Activated naive CD8-positive, alpha-beta T cell treated with anti-CD3 and anti-CD28 coated beads, Interleukin-2, amount 50 U/mL, for 24 hours (primary cell): Measurements from ENCODE around the gene OMP.

Source experiments
- ATAC-seq: fragments of 150-1000 bp; cut with Tn5 transposase; one replicate; pipeline ENCODE4 v1.10.0; 2021
- DNase-seq: peaks from one replicate; pipeline ENCODE4 v3.0.0; 2021
- H3K27ac Mint-ChIP-seq: one replicate; pipeline ENCODE4 v1.8.0; 2021; ENCODE audit warnings: mild to moderate bottlenecking, mixed read lengths
- H3K27me3 Mint-ChIP-seq: one replicate; pipeline ENCODE4 v1.8.0; 2021; ENCODE audit warnings: mixed read lengths
- H3K36me3 Mint-ChIP-seq: one replicate; pipeline ENCODE4 v1.8.0; 2021; ENCODE audit warnings: low read depth, mixed read lengths
- H3K4me1 Mint-ChIP-seq: one replicate; pipeline ENCODE4 v1.8.0; 2021; ENCODE audit warnings: mixed read lengths
- H3K4me3 Mint-ChIP-seq: one replicate; pipeline ENCODE4 v1.8.0; 2021; ENCODE audit warnings: mild to moderate bottlenecking, moderate library complexity, mixed read lengths
- H3K9me3 Mint-ChIP-seq: one replicate; pipeline ENCODE4 v1.8.0; 2021; ENCODE audit warnings: mixed read lengths

Gene OMP

DNA sequence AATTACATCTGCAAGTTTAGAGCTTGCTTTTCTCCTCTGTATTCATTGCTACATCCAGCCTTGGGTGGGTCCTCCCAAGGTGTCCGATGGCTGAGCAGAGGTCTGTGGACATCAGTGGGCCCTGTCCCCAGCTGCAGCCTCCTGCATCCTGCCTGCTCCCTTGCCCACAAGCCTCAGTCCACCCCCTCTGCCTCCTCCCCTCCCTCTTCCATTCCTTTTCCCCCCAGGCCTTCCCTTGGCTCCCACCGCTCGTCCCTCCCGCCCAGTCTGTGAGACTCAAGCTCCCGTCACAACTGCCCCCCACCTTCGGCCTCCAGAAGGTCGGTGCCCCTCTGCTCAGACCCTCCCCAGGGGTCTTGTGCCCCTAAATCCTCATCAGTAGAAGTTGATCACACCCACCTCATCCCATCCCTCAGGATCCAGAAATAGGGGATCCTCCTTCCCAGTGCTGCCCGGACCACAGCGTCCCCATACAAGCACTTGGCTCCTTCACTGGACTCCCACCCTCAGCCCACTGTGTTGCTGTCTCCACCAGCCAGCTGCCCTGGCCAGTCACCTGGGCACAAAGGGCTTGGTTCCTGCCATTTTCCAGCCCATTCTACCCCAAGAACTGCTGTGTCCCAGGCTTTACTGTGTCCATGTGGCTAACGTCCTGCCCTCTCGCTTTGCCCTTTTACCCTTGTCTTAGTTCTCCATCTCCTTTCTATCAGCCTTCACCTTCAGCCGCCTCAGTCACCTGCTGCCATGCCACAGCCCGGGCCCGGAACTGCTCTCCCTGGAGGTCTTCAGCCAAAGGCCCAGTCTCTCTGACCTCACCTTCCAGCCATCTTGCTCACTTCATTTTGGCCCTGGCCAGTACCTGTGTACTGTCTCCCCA, 2.2 kb upstream of the OMP start:
- Mint-ChIP-seq H3K4me3 (no peak overlapping the region), H3K36me3 (no peaks in the 10 kb centered on the region), H3K9me3 (no peaks in the 10 kb centered on the region), H3K27ac (no peak overlapping the region), H3K4me1 (no peaks in the 10 kb centered on the region), H3K27me3 (no peaks in the 10 kb centered on the region)
- ATAC-seq: no peak
- no peak for DNase-seq

DNA sequence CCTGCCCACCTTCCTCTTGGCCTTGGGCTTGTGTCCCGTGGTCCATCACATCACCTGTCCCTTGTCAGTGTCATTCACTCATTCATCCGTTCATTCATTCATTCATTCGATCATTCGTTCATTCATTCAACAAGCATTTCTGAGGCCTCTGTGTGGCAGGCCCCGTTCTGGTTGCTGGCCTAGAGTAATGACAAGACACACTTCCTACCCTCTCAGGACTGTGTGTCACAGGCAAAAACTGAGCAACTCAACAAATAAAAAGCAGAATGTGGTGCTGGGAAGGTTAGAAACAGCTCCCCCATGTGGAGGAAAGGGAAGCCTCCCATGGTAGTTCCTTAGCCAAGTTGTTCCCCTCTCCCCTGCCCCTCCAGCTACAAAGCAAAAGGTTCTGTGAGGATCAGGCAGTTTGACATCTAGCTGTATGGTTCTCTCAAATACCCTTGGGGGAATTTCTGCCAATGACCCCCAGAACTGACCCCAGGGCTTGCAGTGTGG, 1.6 kb upstream of the OMP start:
- no peak for DNase-seq
- Mint-ChIP-seq H3K9me3 (no peaks in the 10 kb centered on the region), H3K27ac (no peak overlapping the region), H3K36me3 (no peaks in the 10 kb centered on the region), H3K4me1 (no peaks in the 10 kb centered on the region), H3K27me3 (no peaks in the 10 kb centered on the region), H3K4me3 (no peak overlapping the region)
- no peak for ATAC-seq

DNA sequence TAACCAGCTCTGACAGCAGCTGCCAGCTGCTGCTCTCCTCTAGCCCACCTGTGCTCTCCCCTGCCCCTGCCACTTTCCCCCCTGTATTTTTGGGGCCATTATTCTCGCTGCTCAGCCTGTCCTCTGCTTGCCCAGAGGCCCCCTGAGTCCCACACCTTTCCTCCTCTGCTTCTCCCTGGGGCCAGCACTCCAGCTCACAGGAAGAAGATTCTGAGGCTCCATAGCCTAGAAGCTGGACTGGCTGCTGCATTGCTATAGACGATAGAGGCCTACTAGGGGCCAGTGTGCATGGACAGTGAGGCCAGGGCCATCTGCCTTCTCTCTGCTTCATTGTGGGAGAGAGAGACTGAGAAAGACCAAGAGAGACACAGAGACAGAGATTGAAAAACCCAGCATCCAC, 679 bp downstream of the OMP start:
- ATAC-seq (no peak), DNase-seq (no peak)
- Mint-ChIP-seq H3K9me3 (no peaks in the 10 kb centered on the region), H3K27ac (no peak overlapping the region), H3K4me1 (no peaks in the 10 kb centered on the region), H3K4me3 (no peak overlapping the region), H3K27me3 (no peaks in the 10 kb centered on the region), H3K36me3 (no peaks in the 10 kb centered on the region)

DNA sequence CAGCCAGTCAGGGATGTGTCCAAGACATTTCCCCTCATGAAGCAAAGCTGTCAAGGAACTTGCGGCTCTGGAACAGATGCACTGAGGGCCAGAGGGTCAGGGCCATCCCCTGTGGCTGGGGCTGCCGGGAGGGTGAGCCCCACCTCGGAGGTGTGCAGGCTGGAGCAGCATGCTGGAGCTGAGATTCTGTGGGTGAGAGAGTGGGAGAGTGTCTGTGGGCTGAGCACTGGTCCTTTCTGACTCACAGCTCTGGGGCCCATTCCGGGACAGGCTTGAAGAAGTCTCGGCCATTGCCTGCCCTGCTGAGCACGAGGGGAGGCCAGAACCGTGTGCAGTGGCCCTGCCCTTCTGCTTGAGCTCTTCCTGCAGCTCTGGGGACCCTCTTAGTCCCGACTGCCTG, 2.1 kb downstream of the OMP start:
- no peak for DNase-seq
- H3K27me3 Mint-ChIP-seq: no peaks in the 10 kb centered on the region
- H3K9me3 Mint-ChIP-seq: no peaks in the 10 kb centered on the region
- H3K36me3 Mint-ChIP-seq: no peaks in the 10 kb centered on the region
- no peak for ATAC-seq
- no peak overlapping the region for H3K27ac Mint-ChIP-seq
- H3K4me3 Mint-ChIP-seq: no peak overlapping the region
- no peaks in the 10 kb centered on the region for H3K4me1 Mint-ChIP-seq

DNA sequence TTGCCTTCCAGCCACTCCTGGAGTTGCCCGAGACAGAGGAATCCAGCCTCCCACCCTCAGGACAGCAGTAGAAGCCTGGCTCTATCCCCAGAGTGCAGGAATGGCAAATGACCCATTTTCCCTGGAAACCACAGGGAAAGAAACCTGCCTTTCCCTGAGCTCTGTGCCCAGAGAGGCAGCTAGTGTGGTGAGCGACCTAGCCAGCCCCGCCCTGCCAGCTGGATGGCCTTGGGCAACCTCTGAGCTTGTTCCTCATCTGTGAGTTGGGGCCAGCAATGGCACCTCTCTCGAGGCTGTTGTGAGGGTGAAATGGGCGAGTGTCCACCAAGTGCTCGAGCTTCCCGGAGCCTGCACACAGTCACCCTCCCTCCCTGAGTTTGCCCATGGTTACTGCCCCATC, 3.7 kb downstream of the OMP start:
- Mint-ChIP-seq H3K27ac (no peak overlapping the region), H3K9me3 (no peaks in the 10 kb centered on the region), H3K4me3 (no peak overlapping the region), H3K27me3 (no peaks in the 10 kb centered on the region), H3K36me3 (no peaks in the 10 kb centered on the region), H3K4me1 (no peaks in the 10 kb centered on the region)
- ATAC-seq: no peak
- no peak for DNase-seq

DNA sequence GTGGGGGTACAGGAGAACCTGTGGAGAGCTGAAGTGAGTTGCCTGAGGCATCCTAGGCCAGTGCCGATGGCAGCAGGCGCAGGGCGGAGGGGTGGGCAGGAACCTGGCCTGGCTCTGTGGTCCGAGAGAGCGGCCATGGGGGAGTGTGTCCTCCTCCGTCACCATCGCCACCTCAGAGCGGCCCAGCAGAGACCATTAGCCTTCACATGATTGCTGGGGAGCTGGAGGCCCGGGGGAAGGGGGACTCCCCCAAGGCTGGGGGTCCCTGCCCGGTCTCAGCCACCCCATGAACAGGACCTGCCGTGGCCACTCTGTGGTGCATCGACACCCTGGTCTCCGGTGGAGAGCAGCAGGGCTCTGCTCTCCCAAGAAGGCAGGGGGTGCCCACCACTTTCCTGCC, 4.1 kb downstream of the OMP start:
- Mint-ChIP-seq H3K27ac (no peak overlapping the region), H3K4me1 (no peaks in the 10 kb centered on the region), H3K4me3 (no peak overlapping the region), H3K27me3 (no peaks in the 10 kb centered on the region), H3K36me3 (no peaks in the 10 kb centered on the region), H3K9me3 (no peaks in the 10 kb centered on the region)
- DNase-seq (no peak), ATAC-seq (no peak)

DNA sequence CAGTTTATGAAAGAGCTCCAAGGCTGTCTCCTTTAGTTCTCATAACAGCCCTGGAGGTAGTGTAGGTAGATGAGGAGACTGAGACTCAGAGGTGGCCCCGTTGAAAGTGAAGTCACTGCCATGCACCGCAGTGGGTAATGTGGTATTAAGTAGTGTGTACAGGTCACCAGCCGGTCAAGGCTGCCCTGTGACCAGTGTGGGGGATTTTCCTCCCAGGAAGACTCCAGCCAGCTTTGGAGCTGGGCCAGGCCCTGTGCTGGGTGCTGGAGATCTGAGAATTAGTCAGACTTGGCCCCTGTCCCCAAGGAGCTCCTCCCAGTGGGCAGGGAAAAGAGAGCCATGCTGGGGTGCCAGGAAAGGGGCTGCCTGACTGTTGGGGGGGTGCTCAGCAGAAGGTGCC, 5.3 kb downstream of the OMP start:
- no peak for ATAC-seq
- Mint-ChIP-seq H3K4me3 (no peak overlapping the region), H3K36me3 (no peaks in the 10 kb centered on the region), H3K27ac (no peak overlapping the region), H3K9me3 (no peaks in the 10 kb centered on the region), H3K27me3 (no peaks in the 10 kb centered on the region), H3K4me1 (no peaks in the 10 kb centered on the region)
- no peak for DNase-seq

DNA sequence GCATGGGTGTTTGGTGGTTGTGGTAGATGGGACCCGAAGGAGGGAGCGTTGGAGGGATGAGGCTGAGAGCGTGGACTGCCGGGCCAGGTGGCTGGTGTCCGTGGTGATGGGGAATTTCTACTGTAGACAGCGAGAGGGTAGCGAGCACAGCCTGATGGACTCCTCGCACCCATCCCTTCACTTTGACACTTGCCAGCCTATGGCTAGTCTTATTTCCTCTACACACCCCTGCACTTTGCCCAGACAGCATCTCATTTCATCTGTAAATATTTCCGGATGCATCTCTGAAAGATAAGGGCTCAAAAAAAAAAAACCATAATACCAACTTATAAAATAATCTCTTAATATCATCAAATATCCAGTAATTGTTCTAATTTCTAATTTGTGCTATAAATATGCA, 5.8 kb downstream of the OMP start:
- no peaks in the 10 kb centered on the region for H3K9me3 Mint-ChIP-seq
- no peak for DNase-seq
- H3K27me3 Mint-ChIP-seq: no peaks in the 10 kb centered on the region
- no peaks in the 10 kb centered on the region for H3K4me1 Mint-ChIP-seq
- no peak overlapping the region for H3K27ac Mint-ChIP-seq
- no peaks in the 10 kb centered on the region for H3K36me3 Mint-ChIP-seq
- no peak overlapping the region for H3K4me3 Mint-ChIP-seq
- ATAC-seq: no peak

DNA sequence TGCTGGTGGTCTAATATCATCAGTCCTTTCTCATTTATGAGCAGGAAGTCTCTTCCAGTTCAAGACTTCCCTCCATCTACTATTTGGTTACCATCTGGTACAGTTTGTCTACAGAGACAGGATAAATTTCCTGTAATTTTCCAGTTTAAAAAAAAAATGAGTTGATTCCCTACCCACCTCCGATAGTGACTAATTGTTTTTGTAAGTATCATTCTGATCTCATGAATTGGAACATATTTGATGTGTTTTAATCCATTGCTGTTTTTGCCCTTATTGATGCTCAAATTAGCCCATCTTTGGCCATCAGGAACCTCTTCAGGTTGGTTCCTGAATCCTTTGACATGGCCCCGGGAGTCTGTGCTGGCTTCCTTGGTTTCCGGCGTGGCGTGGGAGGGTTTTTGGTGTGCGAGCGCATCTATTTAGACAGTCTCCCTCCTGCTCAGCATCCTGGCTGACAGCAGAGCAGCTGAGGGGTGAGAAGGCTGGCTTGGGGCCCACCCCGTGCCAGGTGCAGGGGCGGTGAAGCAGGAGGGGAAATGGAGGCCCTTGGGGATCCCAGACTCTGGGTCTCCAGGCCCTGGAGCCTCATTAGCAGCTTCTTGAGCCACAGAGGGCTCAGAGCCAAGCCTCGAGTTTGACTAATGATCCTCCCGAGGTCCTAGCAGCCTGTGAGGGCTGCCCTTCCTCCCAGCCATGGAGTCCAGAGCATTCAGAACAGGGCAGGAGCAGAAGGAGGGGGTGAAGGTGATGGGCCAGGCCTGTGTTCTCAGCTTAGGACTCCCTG, 6.8 kb downstream of the OMP start:
- H3K4me1 Mint-ChIP-seq: no peaks in the 10 kb centered on the region
- ATAC-seq (no peak), DNase-seq (no peak)
- H3K27me3 Mint-ChIP-seq: no peaks in the 10 kb centered on the region
- no peak overlapping the region for H3K27ac Mint-ChIP-seq
- no peaks in the 10 kb centered on the region for H3K9me3 Mint-ChIP-seq
- H3K36me3 Mint-ChIP-seq: no peaks in the 10 kb centered on the region
- no peak overlapping the region for H3K4me3 Mint-ChIP-seq

DNA sequence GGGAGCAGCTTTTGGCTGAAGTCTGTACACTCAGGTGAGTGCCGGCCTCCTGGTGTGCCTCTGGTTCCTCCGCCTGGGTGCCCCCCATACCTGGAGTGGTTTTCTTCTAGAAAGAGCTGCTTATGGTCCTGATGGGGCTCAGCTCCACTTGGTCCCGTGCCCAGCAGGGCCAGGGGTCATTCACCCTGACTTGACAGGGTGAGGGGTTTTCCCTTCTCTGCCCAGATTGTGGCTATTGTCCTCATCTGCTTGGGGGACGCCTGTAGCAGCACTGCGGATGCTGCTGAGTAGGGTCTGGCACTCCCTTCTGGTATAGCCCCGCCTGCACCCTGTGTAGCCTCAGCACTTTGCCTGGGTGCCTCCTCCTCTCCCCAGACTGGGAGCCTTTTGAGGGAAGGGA, 8.2 kb downstream of the OMP start:
- Mint-ChIP-seq H3K36me3 (no peaks in the 10 kb centered on the region), H3K27ac (no peak overlapping the region)

DNA sequence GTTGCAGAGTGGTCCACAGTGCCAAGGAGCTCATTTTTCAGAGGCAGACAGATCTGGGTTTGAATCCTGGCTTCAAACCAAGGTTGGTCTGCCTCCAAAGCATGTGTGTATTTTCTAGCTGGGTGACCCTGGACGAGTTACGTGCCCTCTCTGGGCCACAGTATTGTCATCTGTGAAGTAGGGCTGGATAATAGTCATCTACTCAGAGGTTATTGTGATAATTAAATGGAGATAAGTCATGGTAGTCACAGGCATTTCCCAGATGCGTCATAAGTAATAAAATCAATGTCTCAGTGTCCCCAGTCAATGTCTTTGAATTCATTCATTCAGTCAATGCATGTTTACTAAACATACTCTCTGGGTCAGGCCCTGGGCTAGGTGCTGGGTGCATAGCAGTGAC, 8.6 kb downstream of the OMP start:
- H3K36me3 Mint-ChIP-seq: no peaks in the 10 kb centered on the region

More for the DNA sequence above, 8.2 kb downstream of the OMP start:
- DNase-seq (no peak), ATAC-seq (no peak)
- Mint-ChIP-seq H3K4me3 (no peak overlapping the region), H3K27me3 (no peaks in the 10 kb centered on the region), H3K9me3 (no peaks in the 10 kb centered on the region), H3K4me1 (no peaks in the 10 kb centered on the region)

DNA sequence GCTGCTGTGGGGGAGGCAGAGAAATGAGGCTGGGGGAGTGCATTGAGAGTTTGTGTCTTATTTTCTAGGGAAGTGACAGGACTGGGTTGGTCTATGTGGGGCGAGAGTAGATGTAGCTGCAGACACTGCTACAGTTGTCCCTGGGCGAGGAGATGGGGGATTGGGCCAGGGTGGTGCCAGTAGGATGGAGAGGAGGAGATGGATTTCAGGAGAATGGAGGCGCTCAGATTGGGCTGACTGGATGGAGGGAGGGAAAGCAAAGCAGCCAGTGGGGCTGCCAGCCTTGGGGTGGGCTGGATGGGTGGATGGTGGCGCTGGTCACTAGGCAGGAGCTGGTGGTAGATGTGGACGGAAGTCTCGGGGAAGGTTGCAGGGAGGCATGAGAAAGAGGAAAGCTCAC, 9.3 kb downstream of the OMP start:
- Mint-ChIP-seq H3K4me1 (no peaks in the 10 kb centered on the region), H3K4me3 (no peak overlapping the region), H3K27me3 (no peaks in the 10 kb centered on the region), H3K27ac (no peak overlapping the region), H3K9me3 (no peaks in the 10 kb centered on the region), H3K36me3 (no peaks in the 10 kb centered on the region)
- DNase-seq (no peak), ATAC-seq (no peak)

More for the DNA sequence above, 8.6 kb downstream of the OMP start:
- H3K4me3 Mint-ChIP-seq: no peak overlapping the region
- no peak for ATAC-seq
- no peaks in the 10 kb centered on the region for H3K4me1 Mint-ChIP-seq
- no peaks in the 10 kb centered on the region for H3K27me3 Mint-ChIP-seq
- no peaks in the 10 kb centered on the region for H3K9me3 Mint-ChIP-seq
- H3K27ac Mint-ChIP-seq: no peak overlapping the region
- DNase-seq: no peak

DNA sequence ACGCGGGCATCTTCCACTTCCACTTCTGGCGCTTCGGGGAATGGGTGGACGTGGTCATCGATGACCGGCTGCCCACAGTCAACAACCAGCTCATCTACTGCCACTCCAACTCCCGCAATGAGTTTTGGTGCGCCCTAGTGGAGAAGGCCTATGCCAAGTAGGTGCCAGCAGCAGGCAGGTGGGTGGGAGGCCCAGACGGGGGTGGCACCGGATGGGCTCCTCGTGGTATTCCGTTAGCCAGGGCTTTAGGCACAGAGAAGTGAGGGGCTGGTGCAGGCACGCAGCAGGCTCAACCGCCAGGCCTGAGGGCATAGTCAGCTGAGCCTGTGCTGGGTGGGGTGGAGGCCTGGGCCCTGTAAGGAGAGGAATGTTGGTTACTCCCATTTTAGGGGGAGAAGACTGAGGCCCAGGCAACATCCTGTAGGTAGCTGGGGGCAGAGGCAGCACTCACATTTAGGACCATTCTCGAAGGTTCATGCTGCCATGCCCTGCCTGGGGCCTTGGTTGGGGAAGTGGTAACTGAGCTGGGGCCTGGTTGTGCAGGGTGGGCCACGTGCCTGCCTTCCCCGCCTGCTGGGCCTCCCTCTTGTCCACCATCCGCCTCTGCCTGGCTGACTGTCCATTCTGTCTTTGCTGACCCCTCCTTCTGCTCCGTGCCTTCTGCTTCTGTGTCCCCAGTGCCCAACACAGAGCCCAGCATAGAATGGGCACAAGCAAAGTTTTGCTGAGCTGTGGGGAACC, 10.2 kb downstream of the OMP start:
- H3K4me3 Mint-ChIP-seq: no peak overlapping the region
- ATAC-seq (no peak), DNase-seq (no peak)
- no peaks in the 10 kb centered on the region for H3K4me1 Mint-ChIP-seq
- H3K9me3 Mint-ChIP-seq: no peaks in the 10 kb centered on the region
- no peaks in the 10 kb centered on the region for H3K27me3 Mint-ChIP-seq
- no peaks in the 10 kb centered on the region for H3K36me3 Mint-ChIP-seq
- H3K27ac Mint-ChIP-seq: no peak overlapping the region

DNA sequence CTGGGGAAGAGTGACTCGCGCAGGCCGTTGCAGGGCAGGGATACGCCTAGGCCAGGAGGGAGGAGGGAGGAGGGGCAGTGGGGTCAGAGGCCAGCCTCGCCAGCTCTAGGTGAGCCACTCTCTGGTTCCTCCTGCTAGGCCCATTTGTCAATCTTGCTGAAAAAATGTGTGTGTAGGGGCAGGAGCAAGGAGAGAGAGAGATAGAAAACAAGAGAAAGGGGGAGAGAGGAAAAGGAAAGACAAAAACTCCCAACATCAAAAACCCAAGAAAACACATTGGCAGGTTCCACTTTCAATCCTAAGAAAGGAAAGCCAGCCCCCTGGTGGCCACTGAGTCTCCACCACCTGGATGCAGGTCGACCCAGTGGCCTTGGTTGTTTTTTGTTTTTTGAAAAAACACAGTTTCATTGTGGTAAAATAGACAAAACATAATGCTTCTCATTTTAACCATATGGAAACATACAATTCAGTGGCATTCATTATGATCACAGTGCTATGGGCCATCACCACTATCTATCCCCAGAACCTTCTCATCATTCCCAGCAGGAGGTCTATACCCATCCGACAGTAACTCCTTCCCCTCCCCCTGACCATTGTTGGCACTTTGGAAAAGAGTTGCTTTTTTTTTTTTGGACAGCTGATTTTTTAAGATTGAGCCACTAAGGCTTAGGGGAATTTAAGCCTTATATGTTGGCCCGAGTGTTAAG, 10.9 kb downstream of the OMP start:
- H3K27me3 Mint-ChIP-seq: no peaks in the 10 kb centered on the region
- ATAC-seq: no peak
- H3K4me3 Mint-ChIP-seq: no peak overlapping the region
- H3K27ac Mint-ChIP-seq: no peak overlapping the region
- H3K4me1 Mint-ChIP-seq: no peaks in the 10 kb centered on the region
- no peaks in the 10 kb centered on the region for H3K9me3 Mint-ChIP-seq
- no peaks in the 10 kb centered on the region for H3K36me3 Mint-ChIP-seq
- peak; percentile 29 for DNase-seq
